HG03060 (cell line): ENCODE results near the gene ELOVL1.

Experiments
- ATAC-seq: cut with Tn5 transposase; IDR thresholded peaks from one replicate; pipeline ENCODE4 v1.9.1; 2021; ENCODE audit warnings: low read depth, moderate number of reproducible peaks; ENCODE audit not compliant: unreplicated experiment

The ELOVL1 gene

GRCh38 chr1:43337588-43337987 lies 30.2 kb downstream of the ELOVL1 start, which contains the start of gene MPL:
Gene MPL, plus strand, starts transcription at chr1:43337818. Its CDS starts 31 bp downstream, at chr1:43337849.
- no peak for ATAC-seq

GRCh38 chr1:43334453-43335205 lies 33.2 kb downstream of the ELOVL1 start:
- no peak for ATAC-seq

- ATAC-seq, result no peak
These were observed 36.1 kb downstream of the ELOVL1 start for GRCh38 chr1:43331688-43332087.

- ATAC-seq, result no peak
These were observed 37.6 kb downstream of the ELOVL1 start for GRCh38 chr1:43329995-43330751.

GRCh38 chr1:43327549-43328292 lies 40.1 kb downstream of the ELOVL1 start:
- no peak for ATAC-seq

GRCh38 chr1:43325381-43325780 lies 42.4 kb downstream of the ELOVL1 start:
- no peak for ATAC-seq

GRCh38 chr1:43324810-43325209 lies 43.0 kb downstream of the ELOVL1 start:
- ATAC-seq, result no peak

- no peak for ATAC-seq
These were observed 45.3 kb downstream of the ELOVL1 start for GRCh38 chr1:43322506-43322905.

- ATAC-seq, result no peak
These were observed 46.4 kb downstream of the ELOVL1 start for GRCh38 chr1:43321331-43321891.

- no peak for ATAC-seq
These were observed 48.0 kb downstream of the ELOVL1 start for GRCh38 chr1:43319766-43320165.

- ATAC-seq, result no peak
These were observed 48.5 kb downstream of the ELOVL1 start for GRCh38 chr1:43319288-43319687.

GRCh38 chr1:43318831-43319230 lies 49.0 kb downstream of the ELOVL1 start:
- no peak for ATAC-seq

GRCh38 chr1:43317817-43318471 lies 49.9 kb downstream of the ELOVL1 start:
- no peak for ATAC-seq

- ATAC-seq, result no peak
These were observed 50.9 kb downstream of the ELOVL1 start for GRCh38 chr1:43316738-43317520.

- no peak for ATAC-seq
These were observed 51.7 kb downstream of the ELOVL1 start for GRCh38 chr1:43315963-43316737.

- ATAC-seq, result no peak
These were observed 52.3 kb downstream of the ELOVL1 start for GRCh38 chr1:43315481-43315880.

GRCh38 chr1:43314233-43314632 lies 53.6 kb downstream of the ELOVL1 start:
- ATAC-seq, result no peak

- ATAC-seq, result no peak
These were observed 54.0 kb downstream of the ELOVL1 start for GRCh38 chr1:43313771-43314170.
